Measurements from ENCODE around the gene KIF9.
"Not testable (repeated sequence)": the region's sequence is repeated elsewhere in the genome, so short reads cannot be mapped to it uniquely, and the experiment has no call there.

KIF9 gene

DNA sequence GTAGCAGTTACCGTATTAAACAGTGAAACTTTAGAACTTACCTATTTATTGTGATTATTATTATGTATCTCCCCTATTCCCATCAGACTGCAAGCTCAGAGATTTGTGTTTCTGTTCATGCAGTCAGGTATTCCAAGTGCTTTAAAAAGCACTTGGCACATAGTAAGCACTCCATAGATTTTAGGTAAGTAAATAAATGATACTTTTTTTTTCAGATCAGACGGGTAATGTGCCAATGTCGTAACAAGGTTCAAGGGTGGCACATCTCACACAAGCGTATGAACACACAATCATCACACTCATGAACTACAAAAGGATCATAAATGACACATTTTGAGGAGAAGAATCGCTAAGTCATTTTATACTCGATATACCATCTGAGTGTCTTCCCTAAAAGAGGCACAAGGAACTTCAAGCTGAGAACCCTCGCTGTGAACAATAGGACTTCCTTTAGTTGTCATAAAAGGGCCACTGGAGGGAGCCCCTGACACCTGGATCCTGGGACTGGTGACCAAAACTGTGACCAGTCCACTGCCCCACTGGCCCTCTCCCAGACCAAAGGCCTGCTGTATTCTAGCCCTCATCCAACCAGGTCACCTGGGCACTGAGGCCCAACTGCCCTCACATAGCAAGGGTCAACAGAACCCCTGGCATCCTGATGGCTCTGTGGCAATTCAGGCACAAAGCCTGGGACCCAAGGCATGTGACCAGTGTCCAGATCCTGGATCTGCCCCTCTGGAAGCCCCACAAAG lies 32.1 kb downstream of the KIF9 start:
- DNase-seq (ENCODE audit: low read depth), result no peak

DNA sequence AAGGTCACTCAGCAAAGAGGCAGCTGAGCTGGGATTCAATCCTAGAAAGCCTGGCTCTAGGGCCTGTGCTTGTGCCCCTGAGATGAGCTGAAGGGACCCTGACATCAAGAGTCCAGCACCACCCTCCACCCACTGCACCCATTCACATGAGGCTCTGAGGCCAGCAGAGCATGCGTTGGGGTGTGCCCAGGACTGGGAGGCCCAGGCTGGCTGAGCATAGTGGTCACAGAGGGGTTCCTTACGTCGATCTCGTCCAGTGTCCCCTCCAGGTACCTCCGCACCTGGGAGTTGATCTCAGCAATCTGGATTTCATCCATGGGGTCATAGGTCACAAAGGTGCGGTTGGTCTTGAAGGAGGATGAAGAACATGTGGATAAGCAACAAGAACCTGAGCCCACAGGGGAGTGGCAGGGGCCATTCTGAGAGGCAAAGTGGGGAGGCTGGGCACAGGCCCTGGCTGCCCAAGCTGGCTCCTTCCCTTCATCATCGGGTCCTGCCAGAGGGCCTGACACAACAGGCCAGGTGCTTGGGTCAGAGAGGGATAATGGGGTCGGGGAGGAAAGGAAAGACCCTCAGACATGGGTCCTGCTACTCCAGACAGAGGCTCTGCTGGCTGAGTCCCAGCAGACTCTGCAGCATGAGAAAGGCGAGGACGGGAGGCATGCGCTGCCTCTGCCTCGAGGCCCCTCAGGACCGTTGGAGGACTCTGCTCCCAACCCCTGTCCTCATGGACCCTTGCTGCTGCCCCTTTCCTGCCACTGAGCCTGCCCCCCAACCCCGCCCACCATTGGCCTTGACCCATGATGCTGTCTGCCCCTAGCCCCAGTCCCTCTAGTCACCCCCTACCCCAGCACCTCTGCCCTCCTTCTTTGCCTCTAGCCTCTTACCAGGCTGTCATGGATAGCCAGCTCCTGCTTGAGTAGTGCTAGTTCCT lies 35.2 kb downstream of the KIF9 start:
- DNase-seq (ENCODE audit: low read depth), result no peak

DNA sequence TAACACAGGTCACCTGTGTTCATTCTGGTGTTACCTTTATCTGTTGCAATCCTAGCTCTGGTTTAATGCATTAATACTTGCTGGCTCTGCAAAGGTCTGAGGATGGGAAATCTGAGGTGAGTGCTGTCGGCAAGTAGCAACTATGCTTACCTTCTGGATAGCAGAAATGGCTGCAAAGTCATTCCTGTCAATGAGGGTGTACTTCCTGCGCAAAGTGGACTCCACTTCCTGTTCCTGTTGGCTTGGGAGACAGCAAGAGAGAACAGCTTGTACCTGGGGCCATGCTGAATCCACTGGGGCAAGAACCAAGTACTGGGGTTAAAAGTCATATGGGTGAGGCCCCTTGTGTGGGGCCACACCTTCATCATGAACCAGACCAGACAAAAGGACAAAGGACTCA lies 37.3 kb downstream of the KIF9 start:
- DNase-seq (ENCODE audit: low read depth), result no peak

DNA sequence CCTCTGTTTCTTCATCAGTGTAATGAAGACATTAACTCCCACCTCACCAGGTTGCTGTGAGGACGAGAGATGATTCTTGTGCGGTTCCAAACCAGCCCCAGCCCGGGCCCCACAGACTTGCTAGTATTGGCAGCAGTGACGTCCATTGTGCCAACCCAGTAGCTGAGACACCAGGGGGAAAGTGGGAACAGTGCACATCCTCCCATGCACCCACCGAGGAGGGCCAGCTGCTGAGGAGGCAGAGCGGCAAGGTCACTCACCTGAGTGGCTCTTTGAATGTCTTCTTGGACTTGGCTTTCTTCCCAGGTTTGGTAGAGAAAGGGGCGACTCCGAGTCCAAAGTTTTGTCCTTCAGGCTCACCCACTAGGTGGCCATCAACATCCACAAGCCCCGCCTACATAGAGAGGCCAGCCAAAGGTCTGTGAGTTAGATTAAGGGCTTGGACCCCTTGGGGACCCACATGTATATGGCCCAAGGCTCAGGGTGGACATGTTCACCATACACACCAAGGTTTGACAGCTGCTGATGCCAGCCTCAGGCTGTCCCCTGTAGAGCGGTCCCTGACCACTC lies 38.0 kb downstream of the KIF9 start:
- DNase-seq (ENCODE audit: low read depth), result no peak

DNA sequence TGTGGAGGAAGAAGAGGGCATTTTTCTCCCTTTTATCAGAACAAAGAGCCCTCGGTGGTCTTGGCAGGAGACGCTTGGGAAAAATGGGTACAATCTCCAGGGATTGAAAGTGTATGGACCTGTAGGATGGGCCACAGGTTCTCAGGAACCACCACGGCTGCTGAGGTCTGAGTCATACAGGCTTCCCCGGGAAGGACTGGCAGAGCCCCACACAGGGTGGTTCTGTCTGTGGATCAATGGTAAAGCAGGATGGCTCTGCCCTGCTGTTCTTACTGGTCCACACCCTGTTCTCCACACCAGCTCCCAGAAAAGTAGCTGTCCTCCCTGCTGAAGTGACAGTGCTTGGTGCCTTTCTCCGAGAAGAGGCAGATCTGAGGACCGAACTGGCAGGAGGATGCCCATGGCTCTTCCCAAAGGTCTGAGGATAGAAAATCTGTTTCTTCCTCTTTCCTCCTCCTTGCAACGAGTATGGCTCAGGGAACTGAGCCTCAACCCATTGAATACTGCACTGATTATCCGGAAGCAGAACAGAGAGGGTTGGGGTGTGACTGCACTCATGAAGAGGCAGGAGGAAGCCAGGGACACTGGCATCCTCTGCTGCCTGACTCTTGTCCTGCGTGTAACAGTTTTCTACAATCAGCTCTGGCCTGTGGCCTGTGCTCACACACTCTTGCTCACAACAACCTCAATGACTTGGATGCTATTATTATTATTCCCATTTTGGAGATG lies 39.0 kb downstream of the KIF9 start:
- no peak for DNase-seq (ENCODE audit: low read depth)

DNA sequence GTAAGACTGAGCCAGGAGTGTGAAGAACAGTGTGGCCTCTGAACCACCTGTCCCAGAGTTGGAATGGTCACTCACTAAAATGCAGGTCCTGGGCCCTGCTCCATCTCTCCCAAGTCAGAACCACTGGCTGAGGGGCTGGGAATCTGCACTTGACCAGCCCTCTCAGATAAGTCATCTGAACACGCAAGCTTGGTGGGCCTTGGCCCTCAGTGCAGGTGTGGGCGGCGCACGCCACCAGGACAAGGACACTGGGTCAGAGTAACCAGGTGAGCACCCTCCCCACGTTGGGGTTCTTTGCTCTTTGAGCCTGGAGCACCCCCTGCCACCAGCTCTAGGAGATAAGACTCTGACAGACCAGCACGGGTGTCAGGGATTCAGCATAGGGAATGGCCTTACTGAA lies 42.7 kb downstream of the KIF9 start:
- DNase-seq (ENCODE audit: low read depth), result no peak

DNA sequence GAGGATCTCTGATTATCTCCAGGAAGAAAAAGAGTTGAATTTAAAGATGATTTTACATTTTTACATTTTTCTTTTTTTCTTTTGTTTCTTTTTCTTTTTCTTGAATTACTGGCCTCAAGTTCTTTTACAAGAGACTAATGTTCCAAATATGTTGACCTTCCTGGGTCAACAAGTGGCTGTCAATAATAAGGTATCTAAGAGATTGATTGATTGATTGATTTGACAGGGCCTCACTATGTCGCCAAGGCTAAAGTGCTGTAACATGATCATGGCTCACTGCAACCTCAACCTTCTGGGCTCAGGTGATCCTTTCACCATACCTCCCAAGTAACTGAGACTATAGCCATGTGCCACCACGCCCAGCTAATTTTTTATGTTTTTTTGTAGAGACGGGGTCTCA lies 44.6 kb downstream of the KIF9 start:
- no peak for DNase-seq (ENCODE audit: low read depth)

DNA sequence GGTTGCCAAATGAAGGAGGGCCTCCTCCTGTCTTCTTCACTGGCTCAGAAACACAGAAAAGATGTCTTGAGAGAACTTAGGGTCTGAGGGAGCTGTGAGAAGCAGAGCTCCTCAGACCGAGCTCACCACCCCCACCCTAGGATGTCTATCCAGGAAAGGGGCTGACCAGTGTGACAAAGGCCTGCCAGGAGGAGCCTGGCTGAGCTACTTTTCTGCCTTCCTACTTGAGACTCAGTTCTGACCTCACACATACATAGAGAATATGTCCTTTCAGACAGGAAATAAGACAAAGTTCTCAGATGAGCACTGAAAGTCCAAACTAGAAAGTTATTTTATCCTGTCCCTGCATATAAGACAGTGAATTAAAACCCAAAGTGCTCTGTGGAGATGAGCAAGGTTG lies 54.5 kb downstream of the KIF9 start:
- DNase-seq (ENCODE audit: low read depth), result no peak

DNA sequence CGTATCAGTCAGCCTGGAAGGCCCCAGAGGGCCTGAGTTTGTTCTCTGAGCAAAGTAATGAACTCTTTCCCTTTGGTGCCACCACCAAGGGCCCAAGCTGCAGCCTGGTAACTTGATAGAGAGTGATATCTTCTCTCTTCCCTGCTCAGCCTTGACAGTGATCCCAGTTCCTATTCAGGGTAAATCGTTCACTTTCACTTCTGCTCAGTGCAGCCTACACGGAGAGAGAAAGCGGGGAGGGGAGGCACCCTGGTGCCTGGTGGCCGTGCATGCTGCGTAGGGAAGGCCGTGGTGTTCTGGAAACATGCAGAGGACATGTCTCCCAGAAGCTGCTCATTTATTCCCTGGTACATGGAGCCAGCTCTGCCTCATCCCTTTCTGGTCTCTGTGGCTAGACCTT lies 54.9 kb downstream of the KIF9 start:
- DNase-seq (ENCODE audit: low read depth), result no peak

DNA sequence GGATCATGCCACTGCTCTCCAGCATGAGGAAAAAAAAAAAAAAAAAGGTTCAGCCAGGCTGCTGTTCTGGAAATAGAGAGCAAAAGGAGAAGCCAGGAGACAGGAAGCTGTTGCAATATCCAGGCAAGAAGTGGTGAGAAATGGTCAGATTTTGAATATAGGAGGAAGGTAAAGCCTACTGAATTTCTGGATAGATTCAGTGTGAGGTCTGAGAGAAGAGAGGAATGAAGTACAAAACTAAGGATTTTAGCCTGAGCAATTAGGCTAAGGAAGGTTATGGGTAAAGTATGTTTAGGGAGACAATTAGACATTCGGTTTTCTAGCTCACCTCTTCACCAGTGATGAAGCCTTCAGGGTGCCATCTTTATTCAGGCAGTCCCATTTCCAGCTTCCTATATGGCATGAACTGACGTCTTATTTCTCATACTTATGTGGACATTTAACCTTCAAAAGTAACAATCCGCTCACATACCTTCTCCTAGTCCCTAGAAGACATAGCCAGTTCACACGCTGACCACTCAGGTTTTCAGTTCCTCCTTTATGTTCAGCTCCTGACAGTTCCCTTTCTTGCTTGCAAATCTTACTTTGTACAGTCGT lies 57.2 kb downstream of the KIF9 start:
- DNase-seq (ENCODE audit: low read depth), result no peak

DNA sequence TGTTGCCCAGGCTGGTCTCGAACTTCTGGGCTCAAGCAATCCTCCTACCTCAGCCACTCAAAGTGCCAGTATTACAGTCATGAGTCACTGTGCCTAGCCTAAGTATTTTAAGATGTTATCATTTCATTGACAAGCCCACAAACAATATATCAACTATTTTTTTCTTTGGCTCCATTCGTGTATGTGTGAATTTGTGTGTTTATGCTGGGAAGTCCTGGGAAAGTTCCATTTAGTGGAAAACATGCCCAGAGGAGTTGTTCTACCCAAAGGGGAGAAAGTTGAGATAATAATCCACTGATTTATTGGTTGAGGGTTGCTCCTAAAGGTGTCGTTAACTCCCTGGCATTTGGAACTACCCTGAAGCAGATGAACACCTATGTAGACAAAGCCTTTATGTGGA lies 58.8 kb downstream of the KIF9 start:
- no peak for DNase-seq (ENCODE audit: low read depth)

DNA sequence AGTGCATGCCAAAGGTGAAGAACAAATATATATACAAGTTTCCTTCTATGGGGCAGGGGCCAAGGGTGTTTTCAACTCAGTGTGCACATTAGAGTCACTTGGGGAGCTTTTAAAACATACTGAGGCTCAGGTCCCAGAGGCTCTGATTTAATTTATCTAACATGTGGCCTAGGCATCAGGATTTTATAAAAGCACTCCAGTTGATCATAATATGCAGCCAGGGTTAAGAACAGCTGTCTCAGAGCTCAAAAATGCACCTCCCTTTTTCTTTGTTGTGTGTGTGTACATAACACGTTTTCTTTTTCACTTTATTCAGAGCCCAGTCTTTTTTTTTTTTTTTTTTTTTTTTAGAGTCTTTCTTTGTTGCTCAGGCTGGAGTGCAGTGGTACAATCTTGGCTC lies 60.8 kb downstream of the KIF9 start:
- no peak for DNase-seq (ENCODE audit: low read depth)

DNA sequence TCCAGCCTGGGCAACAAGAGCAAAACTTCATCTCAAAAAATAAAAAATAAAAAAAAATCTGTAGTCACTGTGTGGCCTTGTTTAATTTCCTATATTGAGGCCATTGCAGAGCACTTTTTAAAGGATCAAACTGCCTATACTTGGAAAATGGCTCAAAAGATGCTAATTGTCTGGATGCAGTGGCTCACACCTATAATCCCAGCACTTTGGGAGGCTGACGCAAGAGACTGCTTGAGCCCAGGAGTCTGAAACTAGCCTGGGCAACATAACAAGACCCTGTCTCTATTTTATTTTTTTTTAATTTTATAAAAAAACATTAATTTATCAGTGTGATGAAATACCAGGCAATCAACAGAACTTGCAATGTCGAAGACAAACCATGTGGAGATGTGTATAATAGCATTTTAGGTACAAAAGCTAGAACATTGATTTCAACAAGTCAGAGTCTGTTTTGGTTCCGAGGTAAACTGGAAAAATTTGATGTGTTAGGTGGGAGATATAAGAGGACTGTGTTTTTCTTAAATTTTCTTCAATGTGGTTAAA lies 71.7 kb downstream of the KIF9 start:
- DNase-seq (ENCODE audit: low read depth), result no peak

DNA sequence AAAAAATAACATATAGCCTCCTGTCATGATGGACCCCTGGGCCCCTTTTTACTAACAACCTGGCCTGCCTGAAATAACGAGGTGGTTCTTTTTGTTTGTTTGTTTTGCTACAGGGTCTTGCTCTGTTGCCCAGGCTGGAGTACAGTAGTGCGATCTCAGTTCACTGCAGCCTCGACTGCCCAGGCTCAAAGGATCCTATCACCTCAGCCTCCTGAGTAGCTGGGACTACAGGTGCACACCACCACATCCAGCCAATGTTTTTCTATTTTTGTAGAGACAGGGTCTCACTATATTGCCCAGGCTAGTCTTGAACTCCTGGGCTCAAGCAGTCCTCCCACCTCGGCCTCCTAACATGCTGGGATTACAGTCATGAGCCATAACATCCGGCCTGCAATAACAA lies 76.6 kb downstream of the KIF9 start:
- not testable (repeated sequence) for DNase-seq (ENCODE audit: low read depth)

DNA sequence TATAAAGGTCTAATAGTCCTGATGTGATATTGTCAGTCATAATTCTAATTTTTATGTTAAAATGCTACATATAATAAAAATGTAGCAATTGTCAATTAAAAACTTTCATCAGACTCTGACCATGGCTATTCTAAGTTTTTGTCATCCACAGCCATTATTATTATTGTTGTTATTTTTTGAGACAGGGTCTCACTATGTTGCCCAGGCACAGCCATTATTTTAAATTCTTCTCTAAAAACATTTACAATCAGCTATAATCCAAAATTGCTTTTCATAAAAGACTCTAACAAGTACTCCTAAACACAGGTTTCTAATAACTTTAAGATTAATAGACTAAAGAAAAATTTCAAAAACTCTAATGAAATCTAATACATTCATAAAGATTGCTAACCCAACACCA lies 77.7 kb downstream of the KIF9 start:
- DNase-seq (ENCODE audit: low read depth), result no peak

DNA sequence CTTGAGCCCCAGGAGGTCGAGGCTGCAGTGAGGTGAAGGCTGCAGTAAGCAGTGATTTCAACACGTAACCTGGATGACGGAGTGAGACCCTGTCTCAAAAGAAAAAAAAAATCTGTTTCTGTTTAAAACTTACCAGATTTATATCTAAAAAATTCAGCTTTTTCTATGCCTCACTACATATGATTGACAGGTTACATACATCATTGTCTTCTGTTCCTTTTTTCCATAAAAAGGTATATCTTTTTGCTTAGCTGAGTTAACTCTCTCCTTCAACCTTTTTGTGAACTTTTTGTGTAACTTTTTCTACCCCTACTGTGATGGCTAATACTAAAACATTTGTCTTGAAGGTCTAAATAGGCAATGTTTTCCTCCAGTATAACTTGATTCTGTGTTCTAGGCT lies 80.1 kb downstream of the KIF9 start:
- no peak for DNase-seq (ENCODE audit: low read depth)

DNA sequence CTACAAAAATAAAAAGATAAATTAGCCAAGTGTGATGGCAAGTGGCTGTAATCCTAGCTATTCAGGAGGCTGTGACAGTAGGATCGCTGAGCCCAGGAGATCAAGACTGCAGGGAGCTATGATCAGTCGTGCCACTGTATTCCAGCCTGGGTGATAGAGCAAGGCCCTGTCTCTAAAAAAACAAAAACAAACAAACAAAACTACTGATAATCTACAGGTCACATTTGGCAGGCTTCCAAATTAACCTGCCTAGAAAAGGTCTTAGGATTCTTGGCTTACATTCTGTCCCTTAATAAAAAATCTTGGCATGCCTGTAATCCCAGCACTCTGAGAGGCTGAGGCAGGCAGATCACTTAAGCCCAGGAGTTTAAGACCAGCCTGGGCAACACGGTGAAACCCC lies 85.3 kb downstream of the KIF9 start:
- DNase-seq (ENCODE audit: low read depth), result no peak

DNA sequence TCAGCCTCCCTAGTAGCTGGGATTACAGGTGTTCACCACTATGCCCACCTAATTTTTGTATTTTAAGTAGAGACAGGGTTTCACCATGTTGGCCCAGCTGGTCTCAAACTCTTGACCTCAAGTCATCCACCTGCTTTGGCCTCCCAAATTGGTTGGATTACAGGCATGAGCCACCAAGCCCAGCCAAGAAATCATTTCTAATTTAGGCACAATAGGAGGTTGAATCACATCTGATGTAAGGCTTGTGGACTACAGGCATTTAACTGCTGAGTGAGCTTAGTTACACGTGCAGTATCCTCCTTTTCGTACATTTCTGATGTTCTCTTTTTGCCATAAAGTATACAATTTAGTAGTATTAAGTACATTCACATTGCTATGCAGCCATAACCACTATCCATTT lies 87.6 kb downstream of the KIF9 start:
- DNase-seq (ENCODE audit: low read depth), result no peak

DNA sequence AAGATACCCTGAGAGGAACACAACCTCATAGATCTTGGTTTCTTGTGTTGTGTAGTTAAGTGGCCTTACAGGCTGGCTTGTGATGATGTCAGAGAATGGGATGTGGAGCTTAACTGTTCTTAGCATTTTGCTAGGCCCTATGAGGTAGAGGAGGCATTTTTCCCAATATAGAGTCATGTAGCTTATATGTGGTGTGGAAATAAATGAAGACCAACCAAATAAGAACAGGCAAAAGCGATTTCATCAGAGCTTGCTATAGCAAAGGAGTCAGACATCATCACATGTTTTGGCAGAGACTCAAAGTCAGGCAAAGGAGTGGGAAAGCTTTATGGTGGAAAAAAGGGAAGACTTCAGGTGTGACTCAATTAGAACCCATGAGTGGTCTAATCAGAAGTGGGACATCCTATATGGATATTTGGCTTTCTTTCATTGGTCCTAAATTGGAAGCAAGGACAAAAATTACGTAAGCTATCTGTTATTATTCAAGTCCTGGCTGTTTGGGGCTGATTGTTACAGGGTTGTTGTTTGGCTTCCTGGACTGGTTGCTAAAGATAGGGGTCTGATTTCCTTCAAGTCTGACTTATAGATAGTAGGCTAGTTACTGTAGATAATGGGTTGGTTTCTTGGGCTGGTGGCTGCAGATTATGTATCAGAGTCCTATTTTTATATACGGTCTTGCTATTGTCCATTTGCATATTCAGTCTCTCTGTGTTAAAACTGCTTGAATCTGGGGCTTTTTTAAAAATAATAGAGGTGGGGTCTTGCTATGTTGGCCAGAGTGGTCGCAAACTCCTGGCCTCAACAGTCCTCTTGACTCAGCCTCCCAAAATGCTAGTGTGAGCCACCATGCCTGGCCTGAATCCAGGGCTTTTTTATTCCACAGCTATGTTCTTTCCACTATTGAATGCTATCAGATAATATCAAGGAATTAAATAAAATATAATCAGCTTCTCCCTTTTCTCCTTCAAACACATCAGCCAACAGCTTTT lies 88.4 kb downstream of the KIF9 start:
- no peak for DNase-seq (ENCODE audit: low read depth)

DNA sequence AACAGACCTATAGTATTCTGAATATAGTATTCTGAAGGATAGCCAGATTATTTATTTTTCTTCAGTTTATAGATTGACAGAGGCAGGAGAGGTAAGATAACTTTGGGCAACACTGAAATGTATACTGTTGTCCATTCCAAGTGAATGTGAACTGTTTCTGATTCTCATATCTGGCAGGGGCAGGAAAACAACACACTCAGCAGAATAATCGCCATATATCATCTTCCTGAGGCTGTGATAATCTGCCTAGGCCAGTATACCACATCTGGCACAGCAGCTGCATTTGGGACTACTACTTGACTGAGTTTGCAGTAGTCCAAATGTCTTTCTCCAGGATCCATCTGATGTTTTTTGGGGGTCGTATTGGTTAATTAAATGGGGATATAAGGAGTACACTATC lies 96.3 kb downstream of the KIF9 start:
- DNase-seq (ENCODE audit: low read depth), result no peak

DNA sequence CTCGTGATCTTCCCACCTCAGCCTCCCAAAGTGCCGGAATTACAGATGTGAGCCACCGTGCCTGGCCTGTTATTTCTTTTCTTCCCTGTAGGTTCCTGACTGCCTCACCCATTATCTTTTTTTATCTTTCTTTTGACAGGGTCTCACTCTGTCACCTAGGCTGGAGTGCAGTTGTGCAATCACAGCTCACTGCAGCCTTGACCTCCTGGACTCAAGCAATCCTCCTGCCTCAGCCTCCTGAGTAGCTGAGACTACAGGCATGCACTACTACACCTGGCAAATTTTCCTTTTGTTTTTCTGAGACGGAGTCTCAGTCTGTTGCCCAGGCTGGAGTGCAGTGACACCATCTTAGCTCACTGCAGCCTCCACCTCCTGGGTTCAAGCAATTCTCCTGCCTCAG lies 100.9 kb downstream of the KIF9 start:
- not testable (repeated sequence) for DNase-seq (ENCODE audit: low read depth)
